ENCODE measurements around the gene IRS1. TPM values are rescaled to one million over a fixed set of nuclear protein-coding genes. Genes with fewer than 3 reads are reported as not detected.

IRS1 gene
- total RNA-seq, 2 experiments from 2014 or later, result 4.5 to 5.8 TPM

GRCh38 chr2:226800941-226801784, 1.5 kb upstream of the IRS1 start:
- no peaks in the 10 kb centered on the region for H3K9me3 Mint-ChIP-seq (ENCODE audit: low read depth)
- ATAC-seq (peak; percentile 70), DNase-seq (peak; percentile 88)
- H3K4me3 Mint-ChIP-seq, result peak overlapping the region; percentile 86
- peak overlapping the region; percentile 83 for H3K27ac Mint-ChIP-seq
- peaks cover 31% of the 10 kb centered on the region for H3K4me1 Mint-ChIP-seq
- CTCF ChIA-PET, result interaction anchor here (1.0 to 7.0 kb wide), 12 partner anchors 12 to 1136 kb away, joined by 3 to 58 read pairs (median 7); partner anchors contain the start of gene RHBDD1
- H3K36me3 Mint-ChIP-seq, result no peaks in the 10 kb centered on the region
- H3K27me3 Mint-ChIP-seq, result peaks cover 19% of the 10 kb centered on the region

GRCh38 chr2:226799976-226800940, 638 bp upstream of the IRS1 start:
- no peaks in the 10 kb centered on the region for H3K36me3 Mint-ChIP-seq
- CTCF ChIA-PET, result interaction anchor here (0.5 to 7.0 kb wide), 20 partner anchors 11 to 1135 kb away, joined by 3 to 58 read pairs (median 4); partner anchors contain the start of gene RHBDD1
- H3K9me3 Mint-ChIP-seq (ENCODE audit: low read depth), result no peaks in the 10 kb centered on the region
- peak overlapping the region; percentile 83 for H3K27ac Mint-ChIP-seq
- DNase-seq (no peak), ATAC-seq (no peak)
- peaks cover 31% of the 10 kb centered on the region for H3K4me1 Mint-ChIP-seq
- H3K4me3 Mint-ChIP-seq, result peak overlapping the region; percentile 86
- H3K27me3 Mint-ChIP-seq, result peaks cover 13% of the 10 kb centered on the region

GRCh38 chr2:226798422-226799210, 1.0 kb downstream of the IRS1 start:
- H3K4me1 Mint-ChIP-seq, result peaks cover 43% of the 10 kb centered on the region
- peaks cover under 1% of the 10 kb centered on the region for H3K36me3 Mint-ChIP-seq
- DNase-seq, result peak; percentile 72
- CTCF ChIA-PET, result interaction anchor here (1.0 to 7.0 kb wide), 16 partner anchors 9 to 910 kb away, joined by 3 to 58 read pairs (median 4); partner anchors contain the start of gene RHBDD1
- H3K4me3 Mint-ChIP-seq, result peak overlapping the region; percentile 84
- no peaks in the 10 kb centered on the region for H3K9me3 Mint-ChIP-seq (ENCODE audit: low read depth)
- peak; percentile 25 for ATAC-seq
- H3K27ac Mint-ChIP-seq, result peak overlapping the region; percentile 80
- peaks cover 5% of the 10 kb centered on the region for H3K27me3 Mint-ChIP-seq

- Mint-ChIP-seq H3K27ac (peak overlapping the region; percentile 80), H3K4me1 (peaks cover 47% of the 10 kb centered on the region), H3K9me3 (ENCODE audit: low read depth) (no peaks in the 10 kb centered on the region), H3K36me3 (peaks cover 1% of the 10 kb centered on the region), H3K27me3 (peaks cover 2% of the 10 kb centered on the region), H3K4me3 (peak overlapping the region; percentile 84)
- DNase-seq, result no peak
- CTCF ChIA-PET, result interaction anchor here (1.0 to 7.0 kb wide), 12 partner anchors 9 to 909 kb away, joined by 3 to 58 read pairs (median 4); partner anchors contain the start of gene RHBDD1
- no peak for ATAC-seq
These were observed 1.6 kb downstream of the IRS1 start for GRCh38 chr2:226797989-226798421.

GRCh38 chr2:226797289-226797988, 2.2 kb downstream of the IRS1 start:
- no peaks in the 10 kb centered on the region for H3K9me3 Mint-ChIP-seq (ENCODE audit: low read depth)
- peaks cover 49% of the 10 kb centered on the region for H3K4me1 Mint-ChIP-seq
- CTCF ChIA-PET, result interaction anchor here (1.2 to 7.0 kb wide), 4 partner anchors 8 to 582 kb away, joined by 3 to 58 read pairs (median 25); no protein-coding TSS in a partner anchor
- no peaks in the 10 kb centered on the region for H3K27me3 Mint-ChIP-seq
- no peak overlapping the region for H3K4me3 Mint-ChIP-seq
- H3K36me3 Mint-ChIP-seq, result peaks cover 1% of the 10 kb centered on the region
- H3K27ac Mint-ChIP-seq, result no peak overlapping the region
- ATAC-seq, result no peak
- no peak for DNase-seq

- Mint-ChIP-seq H3K4me3 (no peak overlapping the region), H3K4me1 (peaks cover 52% of the 10 kb centered on the region), H3K27me3 (no peaks in the 10 kb centered on the region), H3K27ac (no peak overlapping the region), H3K9me3 (ENCODE audit: low read depth) (no peaks in the 10 kb centered on the region), H3K36me3 (peaks cover 1% of the 10 kb centered on the region)
- DNase-seq, result no peak
- CTCF ChIA-PET, result interaction anchor here (1.1 to 6.9 kb wide), 2 partner anchors 8 to 23 kb away, joined by 3 to 58 read pairs; no protein-coding TSS in a partner anchor
- no peak for ATAC-seq
These were observed 2.8 kb downstream of the IRS1 start for GRCh38 chr2:226796840-226797288.

- ATAC-seq (no peak), DNase-seq (no peak)
- H3K27me3 Mint-ChIP-seq, result no peaks in the 10 kb centered on the region
- peaks cover 1% of the 10 kb centered on the region for H3K36me3 Mint-ChIP-seq
- CTCF ChIA-PET, result interaction anchor here (1.1 kb wide), 1 partner anchor 23 kb away, joined by 3 read pairs; no protein-coding TSS in a partner anchor
- H3K9me3 Mint-ChIP-seq (ENCODE audit: low read depth), result no peaks in the 10 kb centered on the region
- peaks cover 47% of the 10 kb centered on the region for H3K4me1 Mint-ChIP-seq
- H3K27ac Mint-ChIP-seq, result no peak overlapping the region
- H3K4me3 Mint-ChIP-seq, result no peak overlapping the region
These were observed 3.4 kb downstream of the IRS1 start for GRCh38 chr2:226796012-226796839.

GRCh38 chr2:226795281-226796011, 4.2 kb downstream of the IRS1 start:
- Mint-ChIP-seq H3K27ac (no peak overlapping the region), H3K27me3 (no peaks in the 10 kb centered on the region), H3K4me3 (no peak overlapping the region), H3K36me3 (peaks cover 4% of the 10 kb centered on the region), H3K4me1 (peaks cover 47% of the 10 kb centered on the region), H3K9me3 (ENCODE audit: low read depth) (no peaks in the 10 kb centered on the region)
- DNase-seq (no peak), ATAC-seq (no peak)
- CTCF ChIA-PET, result interaction anchor here (1.1 kb wide), 1 partner anchor 22 kb away, joined by 3 read pairs; no protein-coding TSS in a partner anchor

GRCh38 chr2:226794751-226795171, 4.9 kb downstream of the IRS1 start:
- H3K27ac Mint-ChIP-seq, result no peak overlapping the region
- peaks cover 48% of the 10 kb centered on the region for H3K4me1 Mint-ChIP-seq
- CTCF ChIA-PET, result no interaction called here
- H3K36me3 Mint-ChIP-seq, result peaks cover 4% of the 10 kb centered on the region
- DNase-seq (no peak), ATAC-seq (no peak)
- no peaks in the 10 kb centered on the region for H3K27me3 Mint-ChIP-seq
- H3K9me3 Mint-ChIP-seq (ENCODE audit: low read depth), result no peaks in the 10 kb centered on the region
- H3K4me3 Mint-ChIP-seq, result no peak overlapping the region

GRCh38 chr2:226794196-226794661, 5.4 kb downstream of the IRS1 start:
- CTCF ChIA-PET, result no interaction called here
- Mint-ChIP-seq H3K27me3 (no peaks in the 10 kb centered on the region), H3K27ac (no peak overlapping the region), H3K4me3 (no peak overlapping the region), H3K9me3 (ENCODE audit: low read depth) (no peaks in the 10 kb centered on the region), H3K4me1 (peaks cover 52% of the 10 kb centered on the region), H3K36me3 (peaks cover 5% of the 10 kb centered on the region)
- DNase-seq, result no peak
- no peak for ATAC-seq

- ATAC-seq (no peak), DNase-seq (no peak)
- Mint-ChIP-seq H3K27ac (no peak overlapping the region), H3K36me3 (peaks cover 5% of the 10 kb centered on the region), H3K27me3 (no peaks in the 10 kb centered on the region), H3K9me3 (ENCODE audit: low read depth) (no peaks in the 10 kb centered on the region), H3K4me3 (no peak overlapping the region), H3K4me1 (peaks cover 58% of the 10 kb centered on the region)
- CTCF ChIA-PET, result no interaction called here
These were observed 6.0 kb downstream of the IRS1 start for GRCh38 chr2:226793646-226794045.

All from activated CD8-positive, alpha-beta memory T cell treated with anti-CD3 and anti-CD28 coated beads, Interleukin-2, amount 10 ng/mL, durations not matched to agents 7 days and 5 days (primary cell).